GM12892 (cell line): Measurements from ENCODE around the gene DCLK1.

Source experiments
- POLR2A ChIP-seq: IDR thresholded peaks from 2 replicates; pipeline ENCODE4 v1.6.1; 2011; ENCODE audit warnings: low read depth, low read length, control low read depth
- TAF1 ChIP-seq: IDR thresholded peaks from 2 replicates; pipeline ENCODE4 v1.6.1; 2011; ENCODE audit warnings: low read depth, mild to moderate bottlenecking, control low read depth, low read length, borderline replicate concordance

DNA sequence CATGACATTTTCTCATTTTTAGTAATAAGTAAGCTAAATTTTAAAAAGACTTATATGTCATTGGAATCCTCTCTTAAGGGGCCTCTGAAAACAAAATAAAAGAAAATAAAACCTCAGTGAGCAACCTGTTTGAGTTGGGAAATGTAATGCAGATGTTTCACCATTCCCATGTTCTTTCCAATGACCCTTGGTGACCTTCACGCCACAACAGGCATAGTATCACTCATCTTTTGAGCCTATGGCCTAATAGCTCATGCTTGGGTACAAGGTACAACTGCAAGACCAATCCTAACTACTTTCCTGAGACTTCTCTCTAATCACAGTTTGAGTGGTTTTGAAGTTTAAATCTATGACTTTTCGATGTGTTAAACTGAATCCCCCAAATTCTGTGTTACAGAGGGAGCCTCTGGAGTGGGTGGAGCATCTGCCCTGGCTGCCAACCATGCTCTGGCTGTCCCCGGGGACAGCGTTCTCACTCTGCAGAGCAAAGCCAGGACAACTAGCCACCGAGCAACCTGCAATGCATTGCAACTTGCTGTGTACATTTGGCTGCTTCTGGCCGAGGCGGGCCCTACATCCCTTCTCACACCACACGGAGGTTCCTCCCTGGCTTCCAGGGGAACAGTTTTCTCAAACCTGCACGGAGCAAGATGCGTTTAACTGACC is 346.8 kb downstream of the DCLK1 start:
- no peak for TF ChIP-seq POLR2A
- TF ChIP-seq TAF1: no peak
